GM19099 (cell line): ENCODE data around the gene BST1.

Source experiments
- POLR2A ChIP-seq: IDR thresholded peaks from 3 replicates; pipeline ENCODE4 v1.6.1; 2011; ENCODE audit warnings: low read depth; ENCODE audit not compliant: insufficient read length; ENCODE audit errors: extremely low read depth

Gene BST1, protein sequence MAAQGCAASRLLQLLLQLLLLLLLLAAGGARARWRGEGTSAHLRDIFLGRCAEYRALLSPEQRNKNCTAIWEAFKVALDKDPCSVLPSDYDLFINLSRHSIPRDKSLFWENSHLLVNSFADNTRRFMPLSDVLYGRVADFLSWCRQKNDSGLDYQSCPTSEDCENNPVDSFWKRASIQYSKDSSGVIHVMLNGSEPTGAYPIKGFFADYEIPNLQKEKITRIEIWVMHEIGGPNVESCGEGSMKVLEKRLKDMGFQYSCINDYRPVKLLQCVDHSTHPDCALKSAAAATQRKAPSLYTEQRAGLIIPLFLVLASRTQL

DNA sequence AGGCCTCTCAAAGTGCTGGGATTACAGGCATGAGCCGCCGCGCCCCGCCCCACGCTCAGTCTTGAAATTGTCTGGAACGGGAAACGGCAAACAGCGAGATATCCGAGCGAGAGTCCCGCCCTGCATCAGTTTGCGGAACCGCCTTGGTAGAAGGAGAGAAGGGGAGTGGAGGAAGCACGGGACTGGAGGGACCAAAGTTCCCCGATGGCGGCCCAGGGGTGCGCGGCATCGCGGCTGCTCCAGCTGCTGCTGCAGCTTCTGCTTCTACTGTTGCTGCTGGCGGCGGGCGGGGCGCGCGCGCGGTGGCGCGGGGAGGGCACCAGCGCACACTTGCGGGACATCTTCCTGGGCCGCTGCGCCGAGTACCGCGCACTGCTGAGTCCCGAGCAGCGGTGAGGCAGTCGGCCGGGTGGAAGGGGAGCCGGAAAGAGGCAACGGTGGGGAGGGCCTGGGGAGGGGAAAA, at the start of gene BST1:
BST1 (plus strand) TSS at position 125 of the 463 bp plus-strand sequence; CDS start at position 205, 80 bp downstream.
- no peak for TF ChIP-seq POLR2A

DNA sequence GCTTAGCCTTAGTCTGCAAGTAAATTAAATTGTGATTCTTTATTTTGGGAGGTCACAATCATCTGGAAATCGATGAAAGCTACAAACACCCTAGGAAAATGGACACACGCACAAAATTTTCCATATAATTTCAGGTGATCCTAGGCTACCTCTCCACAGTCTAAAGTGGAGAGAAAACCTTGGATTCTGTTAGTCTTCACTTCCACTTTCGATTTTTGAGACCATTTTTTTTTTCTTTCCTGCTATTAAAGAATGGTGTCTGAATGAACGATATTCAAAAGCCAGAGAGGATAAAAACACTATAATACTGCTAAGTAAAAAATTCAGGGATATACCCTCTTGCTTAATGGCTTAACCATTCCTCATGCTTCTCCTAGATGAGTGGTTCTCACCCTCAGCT, 49.4 kb upstream of the BST1 start:
- TF ChIP-seq POLR2A, result no peak

DNA sequence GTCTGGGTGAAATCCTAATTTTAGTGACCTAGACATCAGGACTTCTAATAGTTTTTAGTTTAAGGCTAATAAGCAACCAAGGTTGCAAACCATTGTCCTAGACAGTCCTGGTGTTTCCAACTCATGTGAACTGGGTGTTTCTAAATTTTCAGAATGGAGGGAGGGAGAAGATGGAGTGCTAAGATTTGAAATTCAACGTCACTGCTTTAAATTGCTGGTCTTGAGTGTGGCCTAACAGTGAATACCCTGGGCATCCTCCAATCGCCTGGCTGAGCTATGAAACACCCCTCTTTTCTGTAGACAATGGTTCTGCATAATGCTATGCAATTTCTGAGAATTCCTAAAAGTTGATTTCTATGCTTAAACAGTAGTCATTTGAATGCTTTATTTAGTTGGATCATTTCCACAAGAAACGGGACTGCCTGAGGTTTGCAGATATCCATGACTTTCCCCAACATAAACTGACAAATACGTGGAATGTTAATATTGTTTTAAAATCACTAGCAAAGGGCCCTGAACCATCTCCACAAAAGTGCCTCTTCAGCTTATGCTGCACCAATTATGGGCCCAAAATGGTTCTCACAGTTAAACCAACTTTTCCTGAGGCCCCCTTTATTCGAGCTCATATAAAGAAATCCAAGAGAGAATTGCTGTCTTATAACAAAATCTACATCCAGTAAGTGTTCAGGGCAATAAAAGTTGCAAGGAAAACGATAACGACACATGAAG, 48.8 kb upstream of the BST1 start:
- TF ChIP-seq POLR2A, result no peak

DNA sequence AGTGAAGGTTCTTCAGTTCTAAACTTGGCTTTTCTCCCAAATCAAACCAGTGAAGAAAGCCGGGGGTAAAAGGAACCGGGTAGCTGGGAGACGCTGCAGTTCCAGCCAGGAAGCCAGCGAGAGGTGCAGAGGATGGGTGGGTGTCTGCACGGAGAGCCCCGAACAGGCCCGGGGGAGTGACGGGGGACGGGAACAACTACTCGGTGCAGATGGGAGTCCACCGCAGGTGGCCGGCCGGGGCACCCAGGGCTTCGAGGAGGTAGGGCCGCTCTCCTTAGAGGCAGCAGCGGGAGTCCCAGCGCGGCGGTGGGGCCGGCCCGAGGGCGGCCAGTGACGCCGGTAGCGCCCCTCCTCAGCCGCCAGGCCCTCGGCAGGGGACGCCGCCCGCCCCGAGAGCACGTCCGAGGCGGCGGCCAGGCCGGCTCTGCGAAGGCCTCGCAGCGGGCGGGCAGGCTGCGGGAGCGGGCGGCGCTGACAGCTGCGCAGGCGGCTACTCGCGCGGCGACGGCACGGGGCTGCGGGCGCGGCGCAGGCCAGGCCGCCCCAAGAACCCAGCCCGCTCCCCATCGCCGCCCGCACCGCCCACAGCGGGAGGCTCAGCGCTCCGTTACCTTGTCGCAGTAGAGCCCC, 48.2 kb upstream of the BST1 start:
- TF ChIP-seq POLR2A, result no peak

DNA sequence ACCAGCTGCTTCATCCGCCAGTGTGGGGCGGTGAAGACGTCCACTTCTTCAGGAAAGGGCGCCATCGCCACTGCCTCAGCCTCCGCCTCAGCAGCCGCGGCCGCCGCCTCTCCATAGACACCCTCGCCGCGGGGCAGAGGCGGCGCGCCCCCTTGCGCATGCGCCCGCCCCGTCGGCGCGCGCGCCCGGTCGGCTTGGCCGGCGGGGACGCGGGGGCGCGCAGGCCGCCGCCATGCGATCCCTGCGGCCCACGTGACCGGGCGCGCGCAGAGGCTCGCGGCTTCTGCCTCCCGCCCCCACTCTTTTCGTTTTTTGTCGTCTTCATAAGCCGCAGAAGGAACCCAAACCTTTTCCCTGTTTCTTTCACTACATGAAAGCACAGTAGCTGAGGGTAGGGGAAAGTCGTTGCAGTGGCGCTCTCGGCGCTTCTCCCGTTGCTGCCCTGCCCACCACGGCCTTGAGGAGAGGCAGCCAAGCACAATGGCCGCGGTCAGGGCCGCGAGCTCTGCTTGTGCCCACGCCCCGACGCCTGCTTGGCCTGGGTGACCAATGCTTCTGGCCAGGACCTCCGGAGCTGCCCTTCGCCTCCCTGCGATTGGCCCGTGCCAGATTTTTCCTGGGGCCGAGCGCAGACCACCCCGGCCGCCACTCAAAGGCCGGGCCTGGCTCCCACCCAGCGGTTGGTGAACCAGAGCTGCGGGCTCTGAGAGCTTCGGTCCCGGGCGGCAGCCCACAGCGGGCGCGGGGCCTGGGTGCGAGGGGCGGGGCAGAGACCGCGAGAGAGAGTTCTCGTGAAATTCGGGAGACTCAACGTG, 47.4 kb upstream of the BST1 start, which contains the start of gene FBXL5:
FBXL5 (minus strand) TSS at position 135 of the 815 bp plus-strand sequence; CDS start at position 65, 70 bp downstream.
- TF ChIP-seq POLR2A, result peak; percentile 82

DNA sequence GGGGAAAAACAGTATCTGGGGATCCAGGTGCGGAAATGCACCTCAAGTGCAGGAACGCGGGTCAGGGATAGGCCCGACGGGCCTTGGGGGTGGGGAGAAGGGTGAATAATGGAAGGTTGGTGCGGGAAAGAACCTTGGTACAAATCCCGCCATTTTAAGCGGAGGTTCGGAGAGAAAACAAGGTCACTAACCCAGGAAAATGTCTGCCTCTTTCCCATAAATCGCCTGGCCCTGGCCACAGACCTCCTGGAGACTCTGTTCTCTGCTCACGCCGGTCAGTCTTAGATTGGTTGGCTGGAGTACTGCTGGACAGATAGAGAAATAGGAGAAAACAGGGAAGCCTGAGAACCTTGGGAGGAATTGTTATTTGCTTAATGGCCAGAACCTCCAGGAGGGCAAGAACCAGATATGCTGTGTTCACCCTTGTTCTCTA, 46.8 kb upstream of the BST1 start:
- TF ChIP-seq POLR2A, result no peak

DNA sequence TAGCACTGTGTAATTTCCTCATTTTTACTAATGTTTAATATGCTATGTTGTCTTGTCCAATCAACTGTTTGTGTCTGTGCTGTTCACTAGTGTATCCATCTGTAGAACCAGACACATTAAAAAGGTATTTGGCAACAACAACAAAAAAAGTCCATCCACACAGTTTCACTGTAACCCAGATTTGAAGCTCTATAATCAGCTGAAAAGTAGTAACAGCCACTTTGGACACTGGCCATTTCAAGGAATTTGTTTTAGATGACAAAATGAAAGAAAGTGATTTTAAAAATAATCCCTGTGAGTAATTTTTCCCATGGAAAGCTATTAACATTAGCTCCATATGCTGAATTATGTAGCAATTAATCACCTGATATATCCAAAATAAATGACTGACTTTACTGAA, 45.5 kb upstream of the BST1 start:
- TF ChIP-seq POLR2A, result no peak

DNA sequence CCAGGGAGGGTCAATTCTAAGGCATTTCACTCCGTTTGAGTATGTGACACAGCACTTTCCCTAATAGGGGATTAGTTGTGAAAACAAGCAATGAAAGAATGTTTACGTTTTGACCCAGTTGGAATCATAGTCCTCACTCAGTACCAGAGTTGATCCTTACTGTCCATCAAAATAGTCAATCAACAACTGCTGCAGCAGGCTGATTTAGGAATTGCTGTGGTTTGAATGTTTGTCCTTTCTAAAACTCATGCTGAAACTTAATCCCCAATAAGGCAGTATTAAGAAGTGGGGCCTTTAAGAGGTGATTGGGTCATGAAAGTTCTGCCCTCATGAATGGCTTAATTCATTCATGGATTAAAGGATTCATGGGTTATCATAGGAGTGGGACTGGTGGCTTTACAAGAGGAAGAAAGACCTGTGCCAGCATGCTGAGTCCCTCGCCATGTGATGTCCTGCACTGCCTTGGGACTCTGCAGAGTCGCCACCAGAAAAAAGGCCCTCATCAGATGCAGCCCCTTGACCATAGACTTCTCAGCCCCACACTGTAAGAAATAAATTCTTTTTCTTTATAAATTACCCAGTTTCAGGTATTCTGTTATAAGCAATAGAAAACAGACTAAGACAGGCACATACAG, 44.6 kb upstream of the BST1 start:
- no peak for TF ChIP-seq POLR2A

DNA sequence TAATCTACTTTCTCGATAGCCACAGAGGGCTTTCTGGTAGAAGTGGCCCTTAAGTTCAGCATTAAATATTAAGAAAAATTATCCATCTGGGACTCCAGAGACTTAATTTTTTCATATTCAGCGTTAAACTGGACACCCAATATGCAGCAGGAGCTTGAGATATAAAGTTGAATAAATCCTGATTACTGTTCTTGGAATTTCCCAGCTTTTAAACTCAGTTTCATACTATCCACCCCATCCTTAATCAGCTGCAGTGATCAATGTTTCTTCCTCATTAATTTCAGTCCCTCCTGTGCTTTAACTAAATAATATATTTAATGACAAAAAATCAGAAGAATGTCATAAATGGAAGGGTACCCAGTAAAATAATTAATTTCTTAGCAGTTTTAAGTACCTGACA, 44.1 kb upstream of the BST1 start:
- no peak for TF ChIP-seq POLR2A

DNA sequence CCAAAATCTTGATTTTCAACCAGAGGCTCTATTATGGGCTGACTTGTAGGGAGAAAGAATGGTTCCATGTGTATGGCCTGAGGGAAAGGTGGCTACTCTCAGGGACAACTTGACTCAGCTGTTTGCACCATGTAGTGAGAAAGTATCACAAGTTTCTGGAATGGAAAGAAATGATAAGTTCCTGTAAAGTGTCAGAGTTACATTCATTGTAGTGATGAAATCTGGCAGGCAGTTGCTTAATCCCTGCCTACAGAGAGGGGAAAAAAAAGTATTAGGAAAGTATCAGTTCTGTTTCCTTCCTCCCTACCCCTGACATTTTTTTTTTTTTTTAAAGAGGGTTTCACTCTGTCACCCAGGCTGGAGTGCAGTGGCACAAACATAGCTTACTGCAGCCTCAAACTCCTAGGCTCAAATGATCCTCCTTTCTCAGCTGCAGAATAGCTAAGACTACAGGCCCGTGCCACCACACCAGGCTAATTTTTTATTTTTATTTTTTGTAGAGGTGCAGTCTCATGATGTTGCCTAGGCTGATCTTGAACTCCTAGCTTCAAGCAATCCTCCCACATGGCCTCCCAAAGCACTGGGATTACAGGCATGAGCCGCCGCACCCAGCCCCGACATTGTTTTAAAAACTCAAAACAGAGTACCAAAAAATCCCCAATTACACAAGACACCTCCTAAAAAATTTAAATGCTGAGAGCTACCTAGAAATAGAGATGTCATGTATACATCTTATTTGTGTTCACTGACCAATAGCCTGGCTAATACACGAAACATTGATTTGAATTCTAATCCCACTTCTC, 42.9 kb upstream of the BST1 start:
- TF ChIP-seq POLR2A, result no peak

DNA sequence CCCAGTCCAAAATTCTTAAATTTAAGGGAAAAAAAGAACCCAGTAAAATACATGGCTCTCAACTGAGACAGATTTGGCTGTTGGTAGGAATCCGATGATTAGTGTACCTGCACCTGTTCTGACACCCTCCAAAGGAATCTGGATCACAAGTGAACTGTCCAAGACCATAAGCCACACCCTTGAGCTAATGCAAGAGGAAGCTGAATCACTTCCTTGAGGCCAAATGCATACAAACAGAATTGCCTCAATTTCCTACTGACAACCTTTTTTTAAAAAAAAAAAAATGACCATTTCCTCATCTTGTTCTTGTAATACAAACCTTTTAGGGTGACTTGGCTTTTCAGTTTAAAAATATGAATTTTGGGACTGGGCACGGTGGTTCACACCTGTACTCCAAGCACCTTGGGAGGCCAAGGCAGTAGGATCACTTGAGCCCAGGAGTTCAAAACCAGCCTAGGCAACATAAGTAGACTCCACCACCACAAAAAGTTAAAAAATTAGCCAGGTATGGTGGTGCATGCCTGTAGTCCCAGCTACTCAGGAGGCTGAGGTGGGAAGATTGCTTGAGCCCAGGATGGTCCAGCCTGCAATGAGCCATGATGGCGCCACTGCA, 37.0 kb upstream of the BST1 start:
- no peak for TF ChIP-seq POLR2A

DNA sequence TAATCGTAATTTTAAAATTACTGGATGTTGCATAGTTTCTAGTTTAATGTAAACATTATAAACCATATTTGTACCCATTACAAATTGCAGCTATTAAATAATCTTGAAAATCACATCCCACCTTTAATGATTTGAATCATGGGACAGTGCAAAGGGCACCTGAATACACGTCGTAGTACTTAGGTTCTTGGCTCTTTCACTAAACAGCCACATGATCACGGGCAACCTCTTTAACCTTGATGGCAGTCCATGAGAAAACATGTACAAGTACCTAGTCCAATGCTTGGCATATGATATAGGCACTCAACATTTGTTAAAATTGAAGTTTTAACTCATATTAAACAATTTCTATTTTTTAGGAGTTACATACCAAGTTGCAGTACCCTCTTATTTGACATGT, 35.9 kb upstream of the BST1 start:
- TF ChIP-seq POLR2A, result no peak
